ENCODE data around the gene PUS7L. TPM values are rescaled to one million over a fixed set of nuclear protein-coding genes. Genes with fewer than 3 reads are reported as not detected.

Gene PUS7L
- total and polyA plus RNA-seq, 2 donors (not counting 1 experiment from before 2014, with no cell fraction given), result 2.6 to 23.5 TPM

GRCh38 chr12:43744826-43745225, 13.8 kb downstream of the PUS7L start:
- POLR2A ChIA-PET, result no interaction called here
- H3K4me3 Mint-ChIP-seq, result no peak overlapping the region
- no peaks in the 10 kb centered on the region for H3K27me3 Mint-ChIP-seq

DNA sequence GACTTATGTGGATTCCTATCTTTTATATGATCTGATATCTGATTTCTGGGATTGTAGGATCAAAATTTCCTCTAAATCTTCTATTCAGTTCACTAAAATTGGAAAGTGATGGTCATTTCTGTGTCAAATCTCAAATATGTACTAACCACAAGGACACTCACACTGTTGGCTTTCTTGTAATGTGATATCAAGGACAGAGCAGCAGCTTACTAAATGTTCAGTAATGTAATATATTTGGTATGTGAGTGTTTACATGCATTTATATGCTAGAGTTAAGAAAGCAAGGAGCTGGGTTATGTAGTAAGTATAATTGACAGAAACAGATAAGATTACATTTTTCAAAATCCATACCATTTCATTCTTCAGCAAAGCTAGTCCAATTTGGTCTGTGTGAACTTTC, 16.5 kb downstream of the PUS7L start:
- H3K4me1 Mint-ChIP-seq, result no peaks in the 10 kb centered on the region
- H3K9me3 ChIP-seq (ENCODE audit: control extremely low read depth in 1 of 3, control insufficient read depth in 2 of 3, insufficient read depth in 1 of 3, low read length in 2 of 3), result no peaks in the 10 kb centered on the region
- no peaks in the 10 kb centered on the region for H3K4me1 ChIP-seq (ENCODE audit: control insufficient read depth in 2 of 2, insufficient read depth in 2 of 2, low read length in 2 of 2)
- H3K4me3 Mint-ChIP-seq, result no peak overlapping the region
- CTCF ChIA-PET, result no interaction called here
- no peak overlapping the region for H2AFZ ChIP-seq (ENCODE audit: insufficient read depth, low read depth, low read length, poor library complexity, severe bottlenecking)
- no peaks in the 10 kb centered on the region for H3K9me3 Mint-ChIP-seq (ENCODE audit: insufficient read depth)
- ATAC-seq (ENCODE audit: low read depth), result no peak
- no peaks in the 10 kb centered on the region for H3K27me3 ChIP-seq (replicated peaks in 1 of 4; ENCODE audit: control extremely low read depth in 1 of 4, control insufficient read depth in 3 of 4, insufficient read depth in 4 of 4, low read length in 3 of 4)
- POLR2A ChIA-PET, result no interaction called here
- no peak overlapping the region for H3K4me2 ChIP-seq (replicated peaks; ENCODE audit: low read depth, low read length, poor library complexity, severe bottlenecking)
- no peak for DNase-seq
- H3K27ac Mint-ChIP-seq, result no peak overlapping the region
- no peaks in the 10 kb centered on the region for H3K79me2 ChIP-seq (ENCODE audit: control insufficient read depth, insufficient read depth, low read length)
- no peaks in the 10 kb centered on the region for H3K27me3 Mint-ChIP-seq
- no peak overlapping the region for H3K27ac ChIP-seq (ENCODE audit: low read length in 2 of 2)
- H4K20me1 ChIP-seq (ENCODE audit: control insufficient read depth, insufficient read depth, low read length, poor library complexity, severe bottlenecking), result no peaks in the 10 kb centered on the region
- H3K9ac ChIP-seq (ENCODE audit: low read length), result no peak overlapping the region
- H3K4me3 ChIP-seq (ENCODE audit: control extremely low read depth in 1 of 5, extremely low read depth in 1 of 5, insufficient read depth in 1 of 5, low read depth in 2 of 5, low read length in 4 of 5), result no peak overlapping the region
- TF ChIP-seq, protein P1, sequence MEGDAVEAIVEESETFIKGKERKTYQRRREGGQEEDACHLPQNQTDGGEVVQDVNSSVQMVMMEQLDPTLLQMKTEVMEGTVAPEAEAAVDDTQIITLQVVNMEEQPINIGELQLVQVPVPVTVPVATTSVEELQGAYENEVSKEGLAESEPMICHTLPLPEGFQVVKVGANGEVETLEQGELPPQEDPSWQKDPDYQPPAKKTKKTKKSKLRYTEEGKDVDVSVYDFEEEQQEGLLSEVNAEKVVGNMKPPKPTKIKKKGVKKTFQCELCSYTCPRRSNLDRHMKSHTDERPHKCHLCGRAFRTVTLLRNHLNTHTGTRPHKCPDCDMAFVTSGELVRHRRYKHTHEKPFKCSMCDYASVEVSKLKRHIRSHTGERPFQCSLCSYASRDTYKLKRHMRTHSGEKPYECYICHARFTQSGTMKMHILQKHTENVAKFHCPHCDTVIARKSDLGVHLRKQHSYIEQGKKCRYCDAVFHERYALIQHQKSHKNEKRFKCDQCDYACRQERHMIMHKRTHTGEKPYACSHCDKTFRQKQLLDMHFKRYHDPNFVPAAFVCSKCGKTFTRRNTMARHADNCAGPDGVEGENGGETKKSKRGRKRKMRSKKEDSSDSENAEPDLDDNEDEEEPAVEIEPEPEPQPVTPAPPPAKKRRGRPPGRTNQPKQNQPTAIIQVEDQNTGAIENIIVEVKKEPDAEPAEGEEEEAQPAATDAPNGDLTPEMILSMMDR (IDR thresholded peaks at IDR 0.05), result no peak
- peaks cover 2 to 20% of the 10 kb centered on the region in 2 experiments for H3K36me3 ChIP-seq (replicated peaks in 1 of 2; ENCODE audit: control extremely low read depth in 1 of 2, control insufficient read depth in 1 of 2, extremely low read depth in 1 of 2, insufficient read depth in 2 of 2, low read length in 1 of 2)
- intact Hi-C loops (cut with micrococcal nuclease), result no loop called here

More at GRCh38 chr12:43744826-43745225, 13.8 kb downstream of the PUS7L start:
- CTCF ChIA-PET, result no interaction called here
- Histone ChIP-seq H2AFZ (ENCODE audit: insufficient read depth, low read depth, low read length, poor library complexity, severe bottlenecking) (no peak overlapping the region), H3K27me3 (replicated peaks in 1 of 4; ENCODE audit: control extremely low read depth in 1 of 4, control insufficient read depth in 3 of 4, insufficient read depth in 4 of 4, low read length in 3 of 4) (no peaks in the 10 kb centered on the region), H3K27ac (ENCODE audit: low read length in 2 of 2) (no peak overlapping the region), H3K36me3 (replicated peaks in 1 of 2; ENCODE audit: control extremely low read depth in 1 of 2, control insufficient read depth in 1 of 2, extremely low read depth in 1 of 2, insufficient read depth in 2 of 2, low read length in 1 of 2) (peaks cover 2 to 18% of the 10 kb centered on the region in 2 experiments), H3K4me2 (replicated peaks; ENCODE audit: low read depth, low read length, poor library complexity, severe bottlenecking) (no peak overlapping the region), H3K79me2 (ENCODE audit: control insufficient read depth, insufficient read depth, low read length) (no peaks in the 10 kb centered on the region), H3K4me3 (ENCODE audit: control extremely low read depth in 1 of 5, extremely low read depth in 1 of 5, insufficient read depth in 1 of 5, low read depth in 2 of 5, low read length in 4 of 5) (no peak overlapping the region), H3K9ac (ENCODE audit: low read length) (no peak overlapping the region), H3K9me3 (ENCODE audit: control extremely low read depth in 1 of 3, control insufficient read depth in 2 of 3, insufficient read depth in 1 of 3, low read length in 2 of 3) (no peaks in the 10 kb centered on the region), H4K20me1 (ENCODE audit: control insufficient read depth, insufficient read depth, low read length, poor library complexity, severe bottlenecking) (no peaks in the 10 kb centered on the region), H3K4me1 (ENCODE audit: control insufficient read depth in 2 of 2, insufficient read depth in 2 of 2, low read length in 2 of 2) (no peaks in the 10 kb centered on the region)
- no peaks in the 10 kb centered on the region for H3K4me1 Mint-ChIP-seq
- ATAC-seq (ENCODE audit: low read depth), result no peak
- no peaks in the 10 kb centered on the region for H3K9me3 Mint-ChIP-seq (ENCODE audit: insufficient read depth)
- no peak for TF ChIP-seq EZH2 (IDR thresholded peaks at IDR 0.05; ENCODE audit: borderline replicate concordance, insufficient read depth, low read depth, low read length, poor library complexity, severe bottlenecking)
- TF ChIP-seq, protein P1 (IDR thresholded peaks at IDR 0.05), result no peak
- no peak for DNase-seq
- no peak overlapping the region for H3K27ac Mint-ChIP-seq
- intact Hi-C loops (cut with micrococcal nuclease), result no loop called here
